Stomach smooth muscle (tissue), 2 donors: ENCODE measurements around the gene MN1.

Experiments
- H3K27ac ChIP-seq: one replicate; pipeline ENCODE4 v1.7.0; 2013; ENCODE audit warnings: mild to moderate bottlenecking, low read length, inconsistent platforms
- H3K27me3 ChIP-seq, 2 donors: one replicate each; pipeline ENCODE4 v1.7.0; 2013; ENCODE audit warnings: low read length in 2 of 2; ENCODE audit not compliant: insufficient read depth in 2 of 2, control insufficient read depth in 1 of 2
- H3K36me3 ChIP-seq, 2 donors: one replicate each; pipeline ENCODE4 v1.7.0; 2013; ENCODE audit warnings: low read length in 2 of 2; ENCODE audit not compliant: control insufficient read depth in 2 of 2, insufficient read depth in 2 of 2
- H3K4me1 ChIP-seq: one replicate; pipeline ENCODE4 v1.7.0; 2013; ENCODE audit warnings: low read length; ENCODE audit not compliant: control insufficient read depth, insufficient read depth
- H3K4me3 ChIP-seq, 2 donors: one replicate each; pipeline ENCODE4 v1.7.0; 2013; ENCODE audit warnings: low read length in 2 of 2
- H3K9ac ChIP-seq, 2 donors: one replicate each; pipeline ENCODE4 v1.7.0; 2013; ENCODE audit warnings: low read length in 2 of 2, mild to moderate bottlenecking in 1 of 2
- H3K9me3 ChIP-seq, 2 donors: one replicate each; pipeline ENCODE4 v1.7.0; 2013; ENCODE audit warnings: low read length in 2 of 2; ENCODE audit not compliant: control insufficient read depth in 2 of 2
- donor health status: healthy.
- donor health status: Pancreatic carcinoma.

The MN1 gene

GRCh38 chr22:27825174-27825573, 23.6 kb upstream of the MN1 start:
- Histone ChIP-seq H3K36me3 (no peaks in the 10 kb centered on the region), H3K4me3 (no peak overlapping the region), H3K4me1 (no peaks in the 10 kb centered on the region), H3K9ac (no peak overlapping the region), H3K9me3 (no peaks in the 10 kb centered on the region), H3K27me3 (no peaks in the 10 kb centered on the region), H3K27ac (no peak overlapping the region)

GRCh38 chr22:27823221-27823620, 21.7 kb upstream of the MN1 start:
- Histone ChIP-seq H3K27ac (no peak overlapping the region), H3K4me1 (no peaks in the 10 kb centered on the region), H3K36me3 (no peaks in the 10 kb centered on the region), H3K9me3 (peaks cover 0 to 3% of the 10 kb centered on the region in 2 donors), H3K27me3 (no peaks in the 10 kb centered on the region), H3K4me3 (no peak overlapping the region), H3K9ac (no peak overlapping the region)

GRCh38 chr22:27820896-27821866, 19.6 kb upstream of the MN1 start:
- Histone ChIP-seq H3K36me3 (no peaks in the 10 kb centered on the region), H3K27me3 (no peaks in the 10 kb centered on the region), H3K9me3 (peaks cover 0 to 3% of the 10 kb centered on the region in 2 donors), H3K4me3 (no peak overlapping the region), H3K27ac (no peak overlapping the region), H3K9ac (no peak overlapping the region), H3K4me1 (no peaks in the 10 kb centered on the region)

GRCh38 chr22:27816552-27816951, 15.0 kb upstream of the MN1 start:
- no peak overlapping the region for H3K9ac ChIP-seq
- no peak overlapping the region for H3K27ac ChIP-seq
- H3K9me3 ChIP-seq = peaks cover 0 to 3% of the 10 kb centered on the region in 2 donors
- peaks cover under 1% of the 10 kb centered on the region for H3K4me1 ChIP-seq
- no peak overlapping the region for H3K4me3 ChIP-seq
- no peaks in the 10 kb centered on the region for H3K27me3 ChIP-seq
- no peaks in the 10 kb centered on the region for H3K36me3 ChIP-seq

GRCh38 chr22:27815826-27816530, 14.4 kb upstream of the MN1 start:
- H3K9me3 ChIP-seq = peaks cover 0 to 3% of the 10 kb centered on the region in 2 donors
- no peak overlapping the region for H3K4me3 ChIP-seq
- H3K9ac ChIP-seq = no peak overlapping the region
- H3K36me3 ChIP-seq = no peaks in the 10 kb centered on the region
- H3K4me1 ChIP-seq = peaks cover 7% of the 10 kb centered on the region
- no peak overlapping the region for H3K27ac ChIP-seq
- H3K27me3 ChIP-seq = no peaks in the 10 kb centered on the region

- H3K4me1 ChIP-seq = peaks cover 17% of the 10 kb centered on the region
- peaks cover 0 to 1% of the 10 kb centered on the region in 2 donors for H3K9me3 ChIP-seq
- no peaks in the 10 kb centered on the region for H3K36me3 ChIP-seq
- H3K9ac ChIP-seq = no peak overlapping the region
- H3K27ac ChIP-seq = no peak overlapping the region
- no peak overlapping the region for H3K4me3 ChIP-seq
- no peaks in the 10 kb centered on the region for H3K27me3 ChIP-seq
These were observed 13.4 kb upstream of the MN1 start for GRCh38 chr22:27814993-27815392.

- Histone ChIP-seq H3K4me1 (peaks cover 37% of the 10 kb centered on the region), H3K27me3 (no peaks in the 10 kb centered on the region), H3K9ac (no peak overlapping the region), H3K36me3 (no peaks in the 10 kb centered on the region), H3K4me3 (no peak overlapping the region), H3K27ac (peak overlapping the region; percentile 87), H3K9me3 (no peaks in the 10 kb centered on the region)
These were observed 10.2 kb upstream of the MN1 start for GRCh38 chr22:27811778-27812177.

- Histone ChIP-seq H3K27ac (peak overlapping the region; percentile 87), H3K4me1 (peaks cover 37% of the 10 kb centered on the region), H3K9ac (peak overlapping the region; percentile 5 to 55), H3K27me3 (no peaks in the 10 kb centered on the region), H3K36me3 (no peaks in the 10 kb centered on the region), H3K4me3 (peak overlapping the region in 1 of 2 donors; percentile 52), H3K9me3 (no peaks in the 10 kb centered on the region)
These were observed 9.1 kb upstream of the MN1 start for GRCh38 chr22:27810609-27811151.

GRCh38 chr22:27809700-27810608, 8.4 kb upstream of the MN1 start:
- H3K36me3 ChIP-seq = no peaks in the 10 kb centered on the region
- peak overlapping the region; percentile 87 for H3K27ac ChIP-seq
- H3K9ac ChIP-seq = peak overlapping the region; percentile 5 to 55
- H3K9me3 ChIP-seq = no peaks in the 10 kb centered on the region
- H3K4me3 ChIP-seq = peak overlapping the region in 1 of 2 donors; percentile 52
- H3K4me1 ChIP-seq = peaks cover 42% of the 10 kb centered on the region
- H3K27me3 ChIP-seq = no peaks in the 10 kb centered on the region

- Histone ChIP-seq H3K27ac (no peak overlapping the region), H3K4me3 (no peak overlapping the region), H3K27me3 (no peaks in the 10 kb centered on the region), H3K4me1 (peaks cover 49% of the 10 kb centered on the region), H3K9ac (no peak overlapping the region), H3K9me3 (no peaks in the 10 kb centered on the region), H3K36me3 (no peaks in the 10 kb centered on the region)
These were observed 7.7 kb upstream of the MN1 start for GRCh38 chr22:27809226-27809603.
